Heart right ventricle (tissue), 16 donors: ENCODE measurements around the gene CPT1C. TPM values are rescaled to one million over a fixed set of nuclear protein-coding genes. Genes with fewer than 3 reads are reported as not detected.

ENCODE experiments used
- ATAC-seq, 8 donors: fragments of 200-7000 bp; cut with Tn5 transposase; one replicate each; pipeline ENCODE4 v1.9.1; 2020; ENCODE audit warnings: mild to moderate bottlenecking in 8 of 8, moderate library complexity in 8 of 8, moderate number of reproducible peaks in 1 of 8
- DNase-seq, 2 donors: peaks; one replicate each; pipeline ENCODE4 v3.0.0-alpha.2; 2020
- H3K27ac ChIP-seq, 10 donors: fragments of 200-600 bp; sonication (generic) in 2 of 10; one replicate each; pipeline versions ENCODE4 v1.5.0 to v1.8.0; 2020 to 2022; ENCODE audit warnings: mild to moderate bottlenecking in 3 of 10
- H3K27me3 ChIP-seq, 7 donors: fragments of 200-600 bp; one replicate each; pipeline ENCODE4 v1.8.0; 2021 to 2022; ENCODE audit warnings: mild to moderate bottlenecking in 2 of 7
- H3K36me3 ChIP-seq, 9 donors: fragments of 200-600 bp; sonication (generic) in 1 of 9; one replicate each; pipeline versions ENCODE4 v1.5.0 to v1.8.0; 2020 to 2022; ENCODE audit warnings: mild to moderate bottlenecking in 2 of 9
- H3K4me1 ChIP-seq, 9 donors: fragments of 200-600 bp; sonication (generic) in 1 of 9; one replicate each; pipeline versions ENCODE4 v1.5.0 to v1.8.0; 2020 to 2022; ENCODE audit warnings: mild to moderate bottlenecking in 4 of 9
- H3K4me3 ChIP-seq, 10 donors: fragments of 200-600 bp; sonication (generic) in 2 of 10; one replicate each; pipeline versions ENCODE4 v1.5.0 to v1.8.0; 2020 to 2022; ENCODE audit warnings: mild to moderate bottlenecking in 7 of 10, moderate library complexity in 2 of 10
- H3K9me3 ChIP-seq, 11 donors: fragments of 200-600 bp in 10 of 11; sonication (generic) in 2 of 11; one replicate each; pipeline versions ENCODE4 v1.5.0 to v1.8.0; 2013 to 2022; ENCODE audit warnings: mild to moderate bottlenecking in 2 of 11, control low read depth in 1 of 11, moderate library complexity in 1 of 11
- WGBS, 2 donors: extraction: QIAGEN DNeasy Blood & Tissue Kit; methylation state at CpG; one replicate each; pipeline ENCODE4 v1.1.7; 2013; ENCODE audit warnings: inconsistent platforms in 1 of 2; 5-methylcytosine and 5-hydroxymethylcytosine counted together
- intact Hi-C, 10 donors: fragments of 100-400 bp; cut with DNase I; formaldehyde crosslinking; loops; one replicate each; pipeline versions ENCODE4 v1.11.1 to v1.14.2; 2022
- polyA plus RNA-seq, 2 donors: library from polyadenylated mRNA; stranded (reverse); fragments of 200-250 nt; gene quantifications; one replicate each; pipeline ENCODE4 v1.2.3, GENCODE V29; 2013
- total RNA-seq, 10 donors: library from RNA; stranded (reverse); fragmentation: NEBNext Ultra II Directional in 3 of 10; extraction: Animal tissue kit (Norgen Biotek cat#: 25700) in 3 of 10; gene quantifications; one replicate each; pipeline versions ENCODE4 v1.2.1 to v1.2.4, GENCODE V29; 2021 to 2023
- TF ChIP-seq, protein P1 (sequence below), 9 donors: fragments of 200-600 bp; sonication (generic) in 2 of 9; IDR thresholded peaks; one replicate each; pipeline versions ENCODE4 v1.5.0 to v1.8.0; 2021 to 2022; ENCODE audit warnings: antibody characterized with exemption in 9 of 9, mild to moderate bottlenecking in 5 of 9, moderate library complexity in 1 of 9
- donor health status: Arrhythmogenic right ventricular cardiomyopathy.
- donor health status: ischemic (EF 13 %, LVEDD 7.1; RV severe dilation, severe dysfunction).
- donor health status: healthy with polysubstance abuse.
- donor health status: DM: no; HTN: yes; CAD: no.
- donor health status: DM: no; HTN: no; CAD: no.
- donor health status: ischemic (EF 25% LVEDD 6.9; RV normal size, moderate dysfunction).
- donor health status: ischemic (EF 25% LVEDD 5.7; RV mildly dilated, moderate dysfunction).
- donor health status: healthy.
- donor health status: DM: yes; HTN: yes; CAD: no.
- donor health status: Ischemic cardiomyopathy.
- donor health status: ischemic (EF 35%, LVEDD 5.7; RV mildly dilated, moderate dysfunction).
- donor health status: nonischemic (EF 11% LVEDD 7.7; RV severe dilation, severe dysfunction).
- donor health status: DM: yes; HTN: yes; CAD: no.
- donor health status: PGD.
- donor health status: ischemic (EF 29% LVEDD 5.4; RV normal size, mild dysfunction).
- donor health status: nonischemic (EF 23%, LVEDD 6.1; RV moderate dilation, normal function).

CPT1C gene
- total and polyA plus RNA-seq, 12 donors, result 1.4 to 10.7 (median 2.3) TPM

GRCh38 chr19:49687150-49687549 lies 3.8 kb upstream of the CPT1C start:
- no peaks in the 10 kb centered on the region for H3K9me3 ChIP-seq
- intact Hi-C loops, result loop anchor here in 2 of 10 donors (5.0 to 10.0 kb wide), 2 partner anchors 115 to 118 kb away; no protein-coding TSS in a partner anchor
- 61 to 70% methylated on average over 12 of the region's 12 CpGs for WGBS, 2 donors
- TF ChIP-seq, protein P1, sequence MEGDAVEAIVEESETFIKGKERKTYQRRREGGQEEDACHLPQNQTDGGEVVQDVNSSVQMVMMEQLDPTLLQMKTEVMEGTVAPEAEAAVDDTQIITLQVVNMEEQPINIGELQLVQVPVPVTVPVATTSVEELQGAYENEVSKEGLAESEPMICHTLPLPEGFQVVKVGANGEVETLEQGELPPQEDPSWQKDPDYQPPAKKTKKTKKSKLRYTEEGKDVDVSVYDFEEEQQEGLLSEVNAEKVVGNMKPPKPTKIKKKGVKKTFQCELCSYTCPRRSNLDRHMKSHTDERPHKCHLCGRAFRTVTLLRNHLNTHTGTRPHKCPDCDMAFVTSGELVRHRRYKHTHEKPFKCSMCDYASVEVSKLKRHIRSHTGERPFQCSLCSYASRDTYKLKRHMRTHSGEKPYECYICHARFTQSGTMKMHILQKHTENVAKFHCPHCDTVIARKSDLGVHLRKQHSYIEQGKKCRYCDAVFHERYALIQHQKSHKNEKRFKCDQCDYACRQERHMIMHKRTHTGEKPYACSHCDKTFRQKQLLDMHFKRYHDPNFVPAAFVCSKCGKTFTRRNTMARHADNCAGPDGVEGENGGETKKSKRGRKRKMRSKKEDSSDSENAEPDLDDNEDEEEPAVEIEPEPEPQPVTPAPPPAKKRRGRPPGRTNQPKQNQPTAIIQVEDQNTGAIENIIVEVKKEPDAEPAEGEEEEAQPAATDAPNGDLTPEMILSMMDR (IDR thresholded peaks at IDR 0.05), result no peak
- H3K36me3 ChIP-seq, result peaks cover 3 to 59% (median 35%) of the 10 kb centered on the region in 9 donors
- H3K4me3 ChIP-seq, result peak overlapping the region in 2 of 10 donors; percentile 57 to 63
- DNase-seq (no peak), ATAC-seq (no peak)
- peaks cover 6 to 73% (median 48%) of the 10 kb centered on the region in 9 donors for H3K4me1 ChIP-seq
- peaks cover 0 to 34% (median 9%) of the 10 kb centered on the region in 7 donors for H3K27me3 ChIP-seq
- peak overlapping the region in 9 of 10 donors; percentile 25 to 84 (median 76) for H3K27ac ChIP-seq

GRCh38 chr19:49687566-49688316 lies 3.2 kb upstream of the CPT1C start:
- Histone ChIP-seq H3K36me3 (peaks cover 0 to 53% (median 29%) of the 10 kb centered on the region in 9 donors), H3K4me1 (peaks cover 6 to 73% (median 48%) of the 10 kb centered on the region in 9 donors), H3K4me3 (peak overlapping the region in 9 of 10 donors; percentile 11 to 66 (median 25)), H3K9me3 (no peaks in the 10 kb centered on the region), H3K27ac (peak overlapping the region; percentile 52 to 84 (median 77)), H3K27me3 (peaks cover 0 to 40% (median 9%) of the 10 kb centered on the region in 7 donors)
- no peak for DNase-seq
- ATAC-seq, result peak in 5 of 8 donors; percentile 6 to 28 (median 25)
- intact Hi-C loops, result loop anchor here in 2 of 10 donors (5.0 to 10.0 kb wide), 2 partner anchors 115 to 117 kb away; no protein-coding TSS in a partner anchor
- TF ChIP-seq, protein P1 (IDR thresholded peaks at IDR 0.05), result no peak
- 56 to 57% methylated on average over 25 to 26 of the region's 26 CpGs for WGBS, 2 donors

DNA sequence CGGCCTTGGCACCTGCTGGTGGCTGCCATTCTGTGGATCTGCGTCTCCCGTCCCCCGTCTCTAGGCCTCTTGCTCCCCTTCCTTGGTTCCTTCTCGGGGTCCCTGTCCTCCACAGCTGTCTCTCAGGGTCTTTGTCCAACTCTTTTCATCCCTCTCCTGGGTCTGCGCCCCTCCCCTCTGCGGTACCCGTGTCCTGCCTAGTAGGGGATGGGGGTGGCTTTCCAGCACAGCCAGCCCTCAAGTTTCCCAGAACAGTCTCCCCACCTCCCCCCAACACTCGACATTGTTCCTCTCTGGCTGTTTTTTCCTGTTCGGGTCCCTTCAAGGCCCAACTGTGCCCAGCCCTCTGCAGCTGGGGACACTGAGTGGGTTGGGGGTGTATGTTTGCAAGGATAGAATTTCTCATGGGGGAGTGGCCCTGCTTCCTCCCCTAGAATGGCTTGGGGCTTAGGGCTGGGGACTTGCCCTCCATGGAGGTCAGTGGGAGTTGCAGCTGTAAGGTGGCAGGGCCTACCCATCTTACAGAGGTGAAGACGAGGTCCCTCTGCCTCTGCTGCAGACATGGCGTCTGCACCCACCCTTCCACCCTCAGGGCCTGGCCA lies 2.3 kb upstream of the CPT1C start:
- WGBS, 2 donors, result 62 to 70% methylated on average over 12 of the region's 12 CpGs
- TF ChIP-seq, protein P1 (IDR thresholded peaks at IDR 0.05), result no peak
- peak overlapping the region in 9 of 10 donors; percentile 21 to 66 (median 50) for H3K4me3 ChIP-seq
- peaks cover 0 to 44% (median 21%) of the 10 kb centered on the region in 9 donors for H3K36me3 ChIP-seq
- H3K9me3 ChIP-seq, result no peaks in the 10 kb centered on the region
- intact Hi-C loops, result loop anchor here in 2 of 10 donors (5.0 to 10.0 kb wide), 2 partner anchors 114 to 116 kb away; no protein-coding TSS in a partner anchor
- peak overlapping the region; percentile 64 to 84 (median 77) for H3K27ac ChIP-seq
- peaks cover 0 to 40% (median 9%) of the 10 kb centered on the region in 7 donors for H3K27me3 ChIP-seq
- ATAC-seq (peak in 3 of 8 donors; percentile 11 to 32 (median 20)), DNase-seq (no peak)
- peaks cover 6 to 73% (median 48%) of the 10 kb centered on the region in 9 donors for H3K4me1 ChIP-seq
